Kidney (tissue), 14 donors: ENCODE data around the gene RNGTT. TPM values are rescaled to one million over a fixed set of nuclear protein-coding genes. Genes with fewer than 3 reads are reported as not detected.

ENCODE experiments used
- DNase-seq, 5 donors: peaks; one replicate each; pipeline ENCODE4 v3.0.0-alpha.2; 2013 to 2020
- FAIRE-seq: peaks from 2 replicates; lab custom pipeline; 2012; peaks lifted over from hg19 to GRCh38; lab: Jason Lieb, UNC
- H3K27ac ChIP-seq, 2 donors: one replicate each; pipeline ENCODE4 v1.7.0; 2013; ENCODE audit warnings: low read depth in 2 of 2, low read length in 2 of 2, inconsistent platforms in 1 of 2
- H3K27me3 ChIP-seq: one replicate; pipeline ENCODE4 v1.7.1; 2013; ENCODE audit warnings: low read length, inconsistent platforms; ENCODE audit not compliant: control insufficient read depth, insufficient read depth
- H3K36me3 ChIP-seq, 3 donors: one replicate each; pipeline versions ENCODE4 v1.7.0 to v1.7.1; 2013; ENCODE audit warnings: low read length in 3 of 3, control low read depth in 1 of 3, inconsistent platforms in 1 of 3; ENCODE audit not compliant: insufficient read depth in 3 of 3, control insufficient read depth in 2 of 3
- H3K4me1 ChIP-seq, 3 donors: one replicate each; pipeline versions ENCODE4 v1.7.0 to v1.7.1; 2013; ENCODE audit warnings: low read length in 3 of 3, inconsistent platforms in 1 of 3, low read depth in 1 of 3; ENCODE audit not compliant: control insufficient read depth in 2 of 3, insufficient read depth in 2 of 3
- H3K4me3 ChIP-seq, 3 donors: one replicate each; pipeline versions ENCODE4 v1.7.0 to v1.8.1; 2013; ENCODE audit warnings: low read length in 3 of 3, control low read depth in 1 of 3, inconsistent platforms in 1 of 3
- H3K9ac ChIP-seq, 3 donors: one replicate each; pipeline versions ENCODE4 v1.7.0 to v1.7.1; 2013; ENCODE audit warnings: low read length in 3 of 3, control low read depth in 1 of 3, inconsistent platforms in 1 of 3
- H3K9me3 ChIP-seq, 3 donors: one replicate each; pipeline versions ENCODE4 v1.7.0 to v1.7.1; 2013; ENCODE audit warnings: low read length in 3 of 3, control low read depth in 1 of 3, inconsistent platforms in 1 of 3; ENCODE audit not compliant: control insufficient read depth in 2 of 3, insufficient read depth in 1 of 3
- CTCF ChIP-seq: IDR thresholded peaks from 3 replicates; pipeline ENCODE4 v1.5.1; 2012; ENCODE audit warnings: mild to moderate bottlenecking, moderate library complexity, borderline replicate concordance; ENCODE audit not compliant: insufficient read depth; ENCODE audit errors: extremely low read depth
- intact Hi-C: fragments of 100-400 bp; cut with DNase I; formaldehyde crosslinking; loops from one replicate; pipeline ENCODE4 v1.11.1; 2022
- polyA plus RNA-seq: library from polyadenylated mRNA; stranded (reverse); fragments of 350-450 nt; fragmentation: Illumina TruSeq; extraction: RNeasy Lipid Tissue Mini Kit (QIAGEN cat#74804); gene quantifications from one replicate; pipeline ENCODE4 v1.2.3, GENCODE V29; 2014; ENCODE audit warnings: low read depth, low replicate concordance; ENCODE audit not compliant: insufficient read depth
- total RNA-seq: library from RNA; stranded (reverse); fragmentation: NEBNext Ultra II Directional; extraction: Animal tissue kit (Norgen Biotek cat#: 25700); gene quantifications from one replicate; pipeline ENCODE4 v1.2.1, GENCODE V29; 2021
- donor health status: control.
- donor health status: control.
- donor health status: control.
- donor health status: control.
- donor health status: control.
- donor health status: DM: yes; HTN: yes; CAD: no.
- donor health status: Normal renal cell carcinoma (clear cell type).

Gene RNGTT
- total and polyA plus RNA-seq, 2 donors from 2014 or later = 5.4 to 13.8 TPM

- intact Hi-C loops = no loop called here
- H3K36me3 ChIP-seq = no peaks in the 10 kb centered on the region
- no peak for TF ChIP-seq CTCF
- H3K4me3 ChIP-seq = no peak overlapping the region
- FAIRE-seq = no peak
- H3K9ac ChIP-seq = no peak overlapping the region
- no peak overlapping the region for H3K27ac ChIP-seq
- DNase-seq = no peak
- H3K9me3 ChIP-seq = no peaks in the 10 kb centered on the region
- H3K4me1 ChIP-seq = no peaks in the 10 kb centered on the region
- no peaks in the 10 kb centered on the region for H3K27me3 ChIP-seq
Observed at GRCh38 chr6:88577461-88577860, 386.0 kb downstream of the RNGTT start.

GRCh38 chr6:88575536-88575935, 387.9 kb downstream of the RNGTT start:
- Histone ChIP-seq H3K9me3 (no peaks in the 10 kb centered on the region), H3K27ac (no peak overlapping the region), H3K4me1 (no peaks in the 10 kb centered on the region), H3K27me3 (no peaks in the 10 kb centered on the region), H3K9ac (no peak overlapping the region), H3K4me3 (no peak overlapping the region), H3K36me3 (no peaks in the 10 kb centered on the region)
- intact Hi-C loops = no loop called here
- DNase-seq (no peak), FAIRE-seq (no peak)
- TF ChIP-seq CTCF = no peak

GRCh38 chr6:88574651-88575050, 388.8 kb downstream of the RNGTT start:
- H3K27me3 ChIP-seq = no peaks in the 10 kb centered on the region

More at GRCh38 chr6:88574651-88575050, 388.8 kb downstream of the RNGTT start:
- no peak for TF ChIP-seq CTCF
- H3K9me3 ChIP-seq = peaks cover 0 to 2% (median 0%) of the 10 kb centered on the region in 3 donors
- intact Hi-C loops = no loop called here
- H3K9ac ChIP-seq = no peak overlapping the region
- no peaks in the 10 kb centered on the region for H3K36me3 ChIP-seq
- FAIRE-seq (no peak), DNase-seq (no peak)
- H3K27ac ChIP-seq = no peak overlapping the region
- no peaks in the 10 kb centered on the region for H3K4me1 ChIP-seq
- no peak overlapping the region for H3K4me3 ChIP-seq
